Gastroesophageal sphincter (tissue), 3 donors: ENCODE measurements around the gene RIC8A.

Experiments used
- EP300 ChIP-seq: sonication (generic); formaldehyde crosslinking; IDR thresholded peaks from one replicate; pipeline ENCODE4 v1.6.1; 2017; ENCODE audit warnings: antibody characterized with exemption, mild to moderate bottlenecking
- TF ChIP-seq, protein P1 (sequence below), 4 experiments: fragments of 200-600 bp in 2 of 4; fragments of 450-650 bp in 2 of 4; sonication (generic) in 1 of 4; IDR thresholded peaks; one replicate each; pipeline ENCODE4 v1.5.1; 2017 to 2019; ENCODE audit warnings: antibody characterized with exemption in 4 of 4, mild to moderate bottlenecking in 2 of 4, moderate library complexity in 2 of 4

DNA sequence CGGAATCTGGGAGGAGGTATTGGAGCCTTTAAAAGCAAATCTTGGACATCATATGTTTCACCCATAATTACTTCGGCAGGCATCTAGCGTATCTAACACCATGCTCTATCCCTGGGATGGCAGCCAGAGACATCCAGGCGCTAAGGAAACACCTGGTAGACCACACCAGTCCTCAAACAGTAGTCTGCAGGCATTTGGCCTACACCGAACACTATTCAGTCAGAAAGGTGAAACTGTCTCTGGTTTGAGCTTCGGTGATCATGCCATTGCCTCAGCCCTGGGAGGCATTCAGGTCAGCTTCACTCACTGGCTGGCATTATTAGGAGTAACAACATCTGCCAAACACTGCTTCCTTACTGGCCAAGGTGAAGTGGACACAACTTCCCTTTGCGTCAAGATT, 16.9 kb downstream of the RIC8A start:
- TF ChIP-seq, protein P1, sequence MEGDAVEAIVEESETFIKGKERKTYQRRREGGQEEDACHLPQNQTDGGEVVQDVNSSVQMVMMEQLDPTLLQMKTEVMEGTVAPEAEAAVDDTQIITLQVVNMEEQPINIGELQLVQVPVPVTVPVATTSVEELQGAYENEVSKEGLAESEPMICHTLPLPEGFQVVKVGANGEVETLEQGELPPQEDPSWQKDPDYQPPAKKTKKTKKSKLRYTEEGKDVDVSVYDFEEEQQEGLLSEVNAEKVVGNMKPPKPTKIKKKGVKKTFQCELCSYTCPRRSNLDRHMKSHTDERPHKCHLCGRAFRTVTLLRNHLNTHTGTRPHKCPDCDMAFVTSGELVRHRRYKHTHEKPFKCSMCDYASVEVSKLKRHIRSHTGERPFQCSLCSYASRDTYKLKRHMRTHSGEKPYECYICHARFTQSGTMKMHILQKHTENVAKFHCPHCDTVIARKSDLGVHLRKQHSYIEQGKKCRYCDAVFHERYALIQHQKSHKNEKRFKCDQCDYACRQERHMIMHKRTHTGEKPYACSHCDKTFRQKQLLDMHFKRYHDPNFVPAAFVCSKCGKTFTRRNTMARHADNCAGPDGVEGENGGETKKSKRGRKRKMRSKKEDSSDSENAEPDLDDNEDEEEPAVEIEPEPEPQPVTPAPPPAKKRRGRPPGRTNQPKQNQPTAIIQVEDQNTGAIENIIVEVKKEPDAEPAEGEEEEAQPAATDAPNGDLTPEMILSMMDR (IDR thresholded peaks at IDR 0.05), result no peak
- TF ChIP-seq EP300, result no peak
